ENCODE results near the gene ZBTB8B.

DNA sequence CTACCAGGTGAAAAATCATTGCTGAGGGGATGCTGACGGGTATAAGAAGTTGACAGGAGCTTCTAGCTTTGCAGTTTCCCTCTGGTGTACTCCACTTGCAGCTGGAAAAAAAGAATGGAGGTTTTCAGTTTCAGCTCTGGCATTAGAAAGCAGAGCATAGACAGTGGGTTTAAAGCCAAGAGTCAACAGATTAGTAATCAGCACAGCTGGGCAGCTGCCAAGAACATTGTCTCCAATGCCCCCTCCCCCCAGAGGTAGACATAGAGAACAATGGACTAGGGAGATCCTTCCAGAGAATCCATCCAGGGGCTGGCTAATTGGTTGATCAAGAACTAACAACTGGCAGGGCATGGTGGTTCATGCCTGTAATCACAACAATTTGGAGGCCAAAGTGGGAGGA lies 10.1 kb upstream of the ZBTB8B start:
- TF ChIP-seq CTCF (IDR thresholded peaks at IDR 0.05; ENCODE audit: low read length) (no peak), EZH2phosphoT487 (IDR thresholded peaks at IDR 0.05; ENCODE audit: low read length) (no peak), EZH2 (optimal IDR thresholded peaks at IDR 0.05; ENCODE audit: low read depth, low read length) (no peak)
